AG04449 (cell line): ENCODE measurements around the gene FAM32A.

Experiments
- CTCF ChIA-PET: fragments of 350-600 bp; formaldehyde crosslinking; extraction: SDS; loops from one replicate; lab custom pipeline; 2021; ENCODE audit warnings: antibody characterized with exemption; lab: Yijun Ruan, JAX
- POLR2A ChIA-PET: fragments of 400-600, 350-600 bp; formaldehyde crosslinking; extraction: SDS; loops from one replicate; lab custom pipeline; 2020; ENCODE audit warnings: antibody characterized with exemption, inconsistent platforms; lab: Yijun Ruan, JAX
- DNase-seq: peaks from one replicate; pipeline ENCODE4 v3.0.0-alpha.2; 2010; ENCODE audit warnings: low read depth, low spot score
- H3K4me3 ChIP-seq: 2 replicates; pipeline ENCODE4 v1.5.1; 2011; ENCODE audit warnings: low read depth, mild to moderate bottlenecking, control low read depth, low read length
- CTCF ChIP-seq: IDR thresholded peaks from one replicate; pipeline ENCODE4 v1.5.1; 2011; ENCODE audit warnings: mild to moderate bottlenecking, moderate library complexity, low read length, control low read depth, inconsistent platforms; ENCODE audit not compliant: insufficient read depth; ENCODE audit errors: missing control alignments

FAM32A gene

GRCh38 chr19:16153582-16154336, 31.5 kb upstream of the FAM32A start:
- ChIA-PET POLR2A (no interaction called here), CTCF (no interaction called here)
- DNase-seq, result no peak
- TF ChIP-seq CTCF, result no peak
- no peak overlapping the region for H3K4me3 ChIP-seq

GRCh38 chr19:16154557-16154956, 30.7 kb upstream of the FAM32A start:
- H3K4me3 ChIP-seq, result no peak overlapping the region
- CTCF ChIA-PET, result interaction anchor here (0.9 kb wide), 1 partner anchor 44 kb away, joined by 3 read pairs; no protein-coding TSS in a partner anchor
- no peak for DNase-seq
- POLR2A ChIA-PET, result no interaction called here
- no peak for TF ChIP-seq CTCF

DNA sequence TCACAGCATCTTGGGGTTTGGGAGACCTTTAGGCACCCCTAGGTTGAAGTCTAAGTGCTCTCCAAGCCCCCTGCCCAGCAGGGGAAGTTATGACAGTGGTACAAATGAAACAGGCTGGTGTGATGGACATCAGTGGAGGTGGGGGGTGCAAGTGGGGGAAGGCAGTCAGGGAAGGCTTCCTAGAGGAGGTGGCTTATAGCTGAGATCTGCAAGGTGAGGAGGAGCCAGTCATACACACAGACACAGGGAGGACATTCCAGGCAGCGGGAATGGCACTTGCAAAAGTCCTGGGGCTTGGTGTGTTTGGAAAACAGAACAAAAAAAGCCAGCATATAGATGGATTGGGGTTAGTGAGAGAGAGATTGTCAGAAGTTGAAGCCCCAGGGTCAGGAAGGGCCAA, 30.1 kb upstream of the FAM32A start:
- ChIA-PET CTCF (interaction anchor here (0.9 kb wide), 1 partner anchor 44 kb away, joined by 3 read pairs; no protein-coding TSS in a partner anchor), POLR2A (no interaction called here)
- DNase-seq, result no peak
- H3K4me3 ChIP-seq, result no peak overlapping the region
- no peak for TF ChIP-seq CTCF

DNA sequence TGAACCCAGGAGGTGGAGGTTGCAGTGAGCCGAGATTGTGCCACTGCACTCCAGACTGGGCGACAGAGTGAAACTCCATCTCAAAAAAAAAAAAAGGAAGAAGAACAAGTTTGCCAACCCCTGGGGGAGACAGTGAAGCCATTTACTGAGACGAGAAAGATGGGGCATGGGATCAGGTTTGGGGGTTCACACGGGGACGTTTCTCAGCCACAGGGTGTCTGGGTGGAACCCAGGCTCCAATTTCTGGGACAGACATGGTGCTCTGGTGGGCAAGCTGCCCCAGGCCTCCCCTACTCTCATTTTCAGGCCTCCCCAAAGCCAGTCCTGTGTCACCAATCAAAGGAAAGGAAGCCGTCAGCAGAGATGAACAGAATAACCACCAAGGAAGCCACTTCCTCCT, 28.3 kb upstream of the FAM32A start:
- no peak for TF ChIP-seq CTCF
- no peak overlapping the region for H3K4me3 ChIP-seq
- POLR2A ChIA-PET, result no interaction called here
- no peak for DNase-seq
- CTCF ChIA-PET, result no interaction called here

GRCh38 chr19:16157601-16158000, 27.6 kb upstream of the FAM32A start:
- POLR2A ChIA-PET, result no interaction called here
- DNase-seq, result no peak
- CTCF ChIA-PET, result no interaction called here
- no peak overlapping the region for H3K4me3 ChIP-seq
- TF ChIP-seq CTCF, result no peak

DNA sequence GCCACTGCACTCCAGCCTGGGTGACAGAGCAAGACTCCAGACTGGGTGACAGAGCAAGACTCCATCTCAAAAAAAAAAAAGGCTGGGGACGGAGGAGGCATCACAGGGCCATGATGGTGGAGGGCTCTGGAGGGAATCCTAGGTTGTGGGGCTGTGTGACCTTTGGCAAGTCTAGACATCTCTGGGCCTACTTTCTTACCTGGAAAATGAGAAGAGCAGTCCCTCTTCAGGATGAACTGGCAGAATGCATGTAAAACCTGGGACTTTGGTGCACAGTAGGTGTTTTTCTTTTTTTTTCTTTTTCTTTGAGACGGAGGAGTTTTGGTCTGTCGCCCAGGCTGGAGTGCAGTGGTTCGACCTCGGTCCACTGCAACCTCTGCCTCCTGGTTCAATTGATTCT, 25.6 kb upstream of the FAM32A start:
- POLR2A ChIA-PET, result no interaction called here
- H3K4me3 ChIP-seq, result no peak overlapping the region
- CTCF ChIA-PET, result no interaction called here
- DNase-seq, result no peak
- no peak for TF ChIP-seq CTCF
